ENCODE results near the gene PUSL1.

The PUSL1 gene

DNA sequence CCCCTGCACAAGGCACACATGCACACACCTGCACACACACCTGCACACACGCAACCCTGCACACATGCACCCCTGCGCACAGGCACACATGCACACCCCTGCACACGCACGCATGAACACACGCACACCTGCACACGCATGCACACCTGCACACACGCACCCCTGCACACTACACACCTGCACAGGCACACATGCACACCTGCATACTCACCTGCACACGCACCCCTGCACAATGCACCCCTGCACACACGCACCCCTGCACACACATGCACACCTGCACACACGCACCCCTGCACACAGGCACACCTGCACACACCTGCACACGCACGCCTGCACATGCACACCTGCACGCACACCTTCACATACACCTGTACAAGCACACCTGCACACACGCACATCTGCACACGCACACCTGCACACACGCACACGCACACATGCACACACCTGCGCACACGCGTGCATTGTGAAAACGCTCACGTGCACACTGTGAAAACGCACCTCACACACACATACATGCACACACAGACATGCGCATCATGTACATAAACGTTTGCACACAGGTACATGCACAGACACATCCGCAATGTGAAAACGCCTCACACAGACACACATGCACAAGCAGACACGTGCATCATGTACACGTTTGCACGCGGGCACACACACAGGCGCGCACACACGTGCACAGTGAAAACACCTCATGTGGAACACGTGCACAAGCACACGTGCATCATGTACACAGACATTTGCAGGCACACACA is 32.6 kb downstream of the PUSL1 start:
- no peak for DNase-seq

DNA sequence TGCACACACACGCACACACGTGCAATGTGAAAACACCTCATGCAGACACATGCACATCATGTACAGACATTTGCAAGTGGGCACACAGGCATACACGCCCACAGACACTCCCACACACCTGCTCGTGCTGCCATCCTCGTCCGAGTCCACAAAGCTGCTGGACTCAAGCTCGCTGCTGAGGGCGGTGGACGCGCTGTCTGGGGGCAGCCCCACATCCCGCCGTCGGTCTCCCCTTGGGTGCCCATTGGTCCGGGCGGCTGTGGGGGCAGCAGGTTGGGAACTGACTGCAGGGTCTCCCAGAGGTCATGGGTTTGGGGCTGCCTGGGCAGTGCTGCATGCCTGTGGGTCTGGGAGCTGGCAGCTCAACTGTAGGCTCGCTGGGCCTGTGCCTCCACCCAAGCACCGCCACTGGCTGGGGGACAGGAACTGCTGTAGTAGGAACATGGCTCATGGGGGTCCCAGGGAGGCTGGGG is 33.2 kb downstream of the PUSL1 start:
- DNase-seq = no peak

DNA sequence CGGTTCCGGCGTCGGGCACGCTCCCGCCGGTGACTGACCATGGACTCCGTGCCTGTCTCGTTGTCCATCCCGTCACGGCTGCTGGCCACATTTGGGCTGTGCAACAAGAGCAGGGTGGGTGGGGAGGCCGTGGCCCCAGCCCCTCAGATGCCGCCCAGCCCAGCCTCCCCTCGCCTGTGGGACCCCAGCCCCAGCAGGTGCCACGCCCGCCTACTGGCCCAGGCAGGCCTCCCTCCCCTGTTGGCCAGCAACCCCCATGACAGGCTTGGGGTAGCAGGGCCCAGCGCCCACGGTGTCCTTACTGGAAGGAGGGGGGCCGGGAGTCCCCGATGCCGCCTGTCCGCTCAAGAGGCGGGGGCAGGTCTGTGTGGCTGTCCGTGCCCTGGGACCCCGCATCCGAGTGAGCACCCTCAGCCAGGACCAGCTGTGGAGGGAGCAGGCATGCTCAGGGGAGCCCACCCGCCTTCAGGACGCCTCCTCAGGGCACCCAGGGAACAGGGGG is 33.7 kb downstream of the PUSL1 start:
- no peak for DNase-seq

DNA sequence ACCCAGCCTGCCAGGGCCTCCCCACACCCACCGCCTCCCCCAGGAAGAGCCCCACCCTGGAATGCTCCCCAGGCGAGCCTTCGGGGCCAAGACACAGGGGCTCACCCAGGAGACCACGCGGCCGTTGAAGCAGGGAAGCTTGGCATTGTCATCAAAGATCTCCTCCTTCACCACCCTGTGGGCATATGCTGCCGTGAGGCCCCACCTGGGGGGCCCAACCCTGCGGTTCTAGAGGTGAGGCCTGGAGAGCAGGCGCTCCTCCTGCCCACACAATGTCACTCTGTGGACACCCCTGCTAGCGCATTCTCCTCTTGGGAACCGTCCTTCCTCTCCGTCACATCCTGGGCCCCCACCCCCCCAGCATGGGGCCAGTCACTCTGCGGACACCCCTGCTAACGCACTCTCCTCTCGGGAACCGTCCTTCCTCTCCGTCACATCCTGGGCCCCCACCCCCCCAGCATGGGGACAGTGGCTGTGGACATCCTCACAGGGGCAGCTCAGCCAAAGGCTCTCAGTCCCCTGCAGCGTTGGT is 34.3 kb downstream of the PUSL1 start:
- DNase-seq = no peak

DNA sequence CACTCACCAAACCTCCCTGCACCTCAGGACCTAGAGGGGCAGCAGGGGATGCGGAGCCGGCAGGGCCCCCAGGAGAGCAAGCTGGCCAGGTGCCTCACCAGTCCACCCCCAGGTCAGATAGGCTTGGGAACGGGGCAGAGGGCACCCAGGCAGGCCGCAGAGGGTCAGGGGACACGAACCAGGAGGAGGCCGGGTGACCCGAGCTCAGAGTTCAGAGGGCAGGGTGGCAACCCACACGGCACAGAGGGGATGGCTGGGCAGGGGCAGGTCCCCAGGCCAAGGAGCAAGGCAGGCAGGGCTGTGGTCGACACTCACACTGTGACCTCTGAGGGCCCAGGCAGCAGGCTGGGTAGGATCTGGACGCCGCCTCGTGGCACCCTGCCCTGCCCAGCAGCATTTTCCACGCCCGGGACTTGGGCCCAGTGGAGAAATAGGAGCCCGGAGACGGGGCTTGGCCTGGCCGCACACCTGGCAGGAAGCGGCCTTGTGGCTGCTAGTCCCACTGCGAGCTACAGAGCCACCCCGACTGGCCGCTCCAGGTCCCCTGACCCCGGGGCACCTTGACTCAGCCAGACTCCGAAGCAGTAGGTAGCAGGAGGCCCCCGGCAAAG is 35.5 kb downstream of the PUSL1 start:
- DNase-seq = no peak

DNA sequence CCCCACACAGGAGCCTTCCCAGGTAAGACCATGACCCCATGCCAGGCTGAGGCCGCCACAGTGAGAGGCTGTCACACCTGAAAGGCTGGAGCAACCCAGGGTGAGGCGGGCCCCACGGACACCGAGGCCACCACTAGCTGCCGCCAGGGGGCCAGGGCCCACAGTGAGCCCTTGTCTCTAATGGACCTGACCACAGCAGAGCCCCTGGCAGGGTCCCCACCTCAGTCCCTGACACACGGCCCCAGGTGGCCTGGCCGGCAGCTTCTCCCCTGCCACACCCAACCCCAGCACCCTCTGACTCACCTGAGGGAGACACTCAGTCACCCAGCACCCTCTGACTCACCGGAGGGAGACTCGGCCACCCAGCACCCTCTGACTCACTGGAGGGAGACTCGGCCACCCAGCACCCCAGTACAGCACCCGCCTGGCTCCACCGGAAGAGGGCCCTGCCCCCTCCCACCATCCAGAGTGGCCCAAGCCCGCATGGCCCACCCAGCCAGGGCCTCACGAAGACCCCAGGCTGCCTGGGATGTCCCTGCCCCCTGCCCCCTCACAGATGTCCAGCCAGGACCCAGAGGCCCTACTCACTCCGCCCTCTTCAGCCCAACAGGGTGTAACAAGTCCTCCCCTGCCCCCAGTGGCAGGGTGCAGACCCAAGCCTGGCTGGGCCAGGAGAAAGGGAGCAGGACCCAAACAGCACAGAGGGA is 36.4 kb downstream of the PUSL1 start:
- DNase-seq = no peak

DNA sequence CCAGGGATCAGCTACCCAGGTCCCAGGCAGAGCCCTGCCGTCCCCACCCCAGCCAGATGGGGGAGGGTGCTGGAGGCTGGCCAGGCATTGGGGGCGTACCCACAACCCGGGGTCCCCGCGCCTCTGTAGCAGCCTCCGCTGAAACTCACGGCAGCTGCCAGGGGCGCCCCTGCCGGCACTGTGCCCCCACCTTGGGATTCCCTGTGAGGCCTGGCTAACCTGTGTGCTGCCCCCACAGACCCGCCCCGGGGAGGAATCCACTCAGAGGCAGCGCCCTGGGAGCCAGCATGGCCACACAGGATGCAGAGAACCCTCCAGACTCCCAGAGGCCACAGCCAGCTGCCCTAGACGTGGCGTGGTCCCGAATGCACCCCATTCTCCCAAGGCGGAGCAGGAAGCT is 37.0 kb downstream of the PUSL1 start:
- no peak for DNase-seq

DNA sequence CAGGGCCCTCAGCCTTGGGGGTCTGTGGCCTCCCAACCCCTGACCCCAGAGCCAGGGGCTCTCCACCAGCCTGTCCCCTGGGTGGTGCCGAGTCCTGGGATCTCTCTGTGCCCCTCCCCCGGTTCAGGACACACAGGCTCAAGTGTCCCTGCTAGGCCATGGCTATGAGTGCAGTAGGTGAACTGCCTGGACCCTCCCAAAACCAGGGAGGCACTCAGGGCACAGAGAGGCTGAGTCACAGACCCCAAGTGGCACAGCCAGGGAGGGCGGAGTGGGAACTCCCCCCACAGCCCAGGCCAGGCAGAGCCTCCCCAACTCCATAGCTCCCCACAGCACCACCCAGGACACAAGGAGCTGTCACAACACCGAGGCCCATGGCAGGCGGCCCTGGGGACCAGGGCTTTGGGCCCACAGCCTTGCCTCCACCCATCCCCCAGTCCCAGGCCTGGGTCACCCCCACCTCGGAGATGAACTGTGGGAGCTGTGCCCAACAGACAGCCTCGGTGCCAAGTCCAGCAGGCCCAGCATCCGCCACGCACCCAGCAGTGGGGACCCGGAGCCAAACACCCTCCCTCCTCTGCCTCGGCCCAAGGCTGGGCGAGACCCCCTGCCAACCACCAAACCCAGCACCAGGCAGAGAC is 37.6 kb downstream of the PUSL1 start:
- no peak for DNase-seq

DNA sequence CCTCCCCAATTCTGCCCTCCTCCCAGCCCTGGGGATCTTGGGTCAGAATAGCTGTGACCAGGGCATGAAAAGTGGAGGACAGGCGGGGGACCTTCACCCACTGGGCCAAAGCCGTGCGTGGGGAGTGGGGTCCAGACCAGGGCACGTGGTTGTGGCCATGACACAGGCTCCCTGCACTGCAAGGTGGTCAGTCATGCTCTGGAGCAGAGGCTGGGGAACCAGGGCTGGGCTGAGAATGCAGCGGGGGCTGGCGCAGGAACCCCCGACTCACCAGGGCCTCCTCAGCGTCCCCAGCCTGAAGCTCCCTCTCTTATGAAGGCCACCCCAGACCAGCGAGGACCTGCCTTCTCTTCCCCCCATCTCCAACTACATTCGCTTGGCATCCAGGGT is 38.1 kb downstream of the PUSL1 start:
- DNase-seq = no peak

DNA sequence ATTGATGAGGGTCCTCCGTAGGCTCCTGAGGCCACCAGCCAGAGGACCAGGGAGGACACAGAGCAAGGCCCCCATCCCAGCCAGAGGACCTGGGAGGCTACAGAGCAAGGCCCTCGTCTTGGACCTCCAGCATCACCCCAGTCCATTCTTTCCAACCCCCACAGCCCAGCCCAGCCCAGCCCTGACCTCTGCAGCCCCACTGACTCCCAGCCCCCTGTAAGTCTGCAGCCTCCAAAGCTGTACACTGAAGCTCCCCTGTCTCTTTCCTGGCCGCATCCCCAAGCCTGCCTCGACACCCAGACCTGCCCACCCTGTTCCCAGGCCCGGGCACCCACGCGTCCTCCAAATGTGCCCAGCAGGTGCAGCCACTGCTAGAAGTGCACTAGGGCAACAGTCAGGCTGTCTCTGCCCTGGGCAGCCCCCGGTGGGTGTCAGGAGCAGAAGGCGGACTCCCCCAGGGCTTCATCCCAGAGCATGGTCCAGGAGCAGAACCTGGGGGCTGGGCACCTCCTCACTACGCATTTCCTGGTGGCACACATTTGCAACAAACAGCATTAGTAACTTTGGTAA is 38.7 kb downstream of the PUSL1 start:
- no peak for DNase-seq

DNA sequence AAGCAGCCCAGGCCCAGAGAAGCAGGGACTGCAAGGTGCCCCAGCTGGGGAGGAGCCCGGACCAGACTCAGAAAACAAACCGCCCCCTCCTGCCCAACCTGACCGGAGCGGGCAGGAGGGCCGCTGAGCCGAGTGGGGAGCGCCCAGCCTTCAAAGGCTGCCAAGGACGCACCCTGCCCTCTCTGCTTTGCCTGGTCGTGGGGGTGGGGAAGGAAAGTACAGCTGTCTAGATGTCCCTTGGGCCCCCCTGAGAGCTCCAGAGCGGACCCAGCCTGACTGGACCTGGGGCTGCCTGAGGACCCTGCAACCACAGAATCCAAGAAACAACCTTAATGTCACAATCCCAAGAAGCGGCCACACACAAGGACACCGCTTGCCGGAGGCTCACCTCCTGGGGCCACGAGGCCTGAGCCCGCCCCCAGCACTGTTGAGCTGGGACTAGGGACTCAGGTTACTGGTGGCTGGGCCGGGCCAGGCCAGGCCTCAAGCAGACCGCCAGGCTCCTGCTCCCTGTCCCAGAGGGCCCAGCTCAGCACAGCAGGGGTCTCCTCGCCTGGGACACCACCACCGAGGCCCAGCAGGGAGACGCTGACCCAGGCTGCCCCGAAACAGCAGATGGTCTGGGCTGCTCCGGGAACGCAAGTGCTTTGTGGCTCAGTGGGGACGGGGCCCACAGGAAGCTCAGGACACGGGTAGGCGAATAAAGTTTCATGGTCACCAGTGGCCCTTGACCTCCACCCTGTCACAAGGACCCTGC is 39.4 kb downstream of the PUSL1 start:
- DNase-seq = no peak

DNA sequence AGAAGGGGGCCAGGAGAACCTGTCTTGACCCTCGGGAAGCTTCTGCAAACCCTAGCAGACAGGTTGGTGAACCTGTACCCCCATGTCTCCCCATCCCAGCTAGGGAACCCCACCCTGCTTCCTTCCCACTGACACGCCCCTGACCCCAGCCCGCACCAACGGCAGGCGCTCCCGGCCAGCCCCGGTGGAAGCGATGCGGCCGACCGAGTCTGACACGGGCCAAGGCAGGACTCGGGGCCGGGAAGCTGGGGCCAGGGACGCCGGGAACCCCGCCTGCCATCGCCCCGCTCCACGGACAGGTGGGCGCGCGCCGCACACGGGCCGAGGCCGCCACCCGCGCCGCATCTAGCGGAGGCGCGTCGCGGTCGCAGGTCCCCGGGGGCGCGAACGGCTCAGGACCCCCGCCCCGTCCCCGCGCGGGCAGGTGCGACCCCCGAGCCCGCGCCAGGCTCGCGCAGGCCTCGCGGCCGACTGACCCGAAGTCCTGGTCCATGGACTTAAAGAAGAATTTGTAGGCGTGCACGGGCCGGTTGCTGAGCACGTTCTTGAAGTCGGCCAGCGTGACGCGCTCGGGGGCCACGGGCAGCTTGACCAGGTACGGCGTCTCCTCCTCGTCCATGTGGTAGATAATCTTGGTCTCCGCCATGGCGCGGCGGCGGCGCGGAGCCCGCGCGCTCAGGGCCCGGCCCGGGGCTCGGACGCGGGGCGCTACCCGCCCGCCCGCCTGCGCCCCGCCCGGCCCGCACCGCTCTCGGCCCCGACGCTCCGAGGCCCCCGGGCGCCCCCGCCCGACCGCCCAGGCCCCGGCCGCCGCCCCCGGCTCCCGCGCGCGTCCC is 40.2 kb downstream of the PUSL1 start:
- no peak for DNase-seq

DNA sequence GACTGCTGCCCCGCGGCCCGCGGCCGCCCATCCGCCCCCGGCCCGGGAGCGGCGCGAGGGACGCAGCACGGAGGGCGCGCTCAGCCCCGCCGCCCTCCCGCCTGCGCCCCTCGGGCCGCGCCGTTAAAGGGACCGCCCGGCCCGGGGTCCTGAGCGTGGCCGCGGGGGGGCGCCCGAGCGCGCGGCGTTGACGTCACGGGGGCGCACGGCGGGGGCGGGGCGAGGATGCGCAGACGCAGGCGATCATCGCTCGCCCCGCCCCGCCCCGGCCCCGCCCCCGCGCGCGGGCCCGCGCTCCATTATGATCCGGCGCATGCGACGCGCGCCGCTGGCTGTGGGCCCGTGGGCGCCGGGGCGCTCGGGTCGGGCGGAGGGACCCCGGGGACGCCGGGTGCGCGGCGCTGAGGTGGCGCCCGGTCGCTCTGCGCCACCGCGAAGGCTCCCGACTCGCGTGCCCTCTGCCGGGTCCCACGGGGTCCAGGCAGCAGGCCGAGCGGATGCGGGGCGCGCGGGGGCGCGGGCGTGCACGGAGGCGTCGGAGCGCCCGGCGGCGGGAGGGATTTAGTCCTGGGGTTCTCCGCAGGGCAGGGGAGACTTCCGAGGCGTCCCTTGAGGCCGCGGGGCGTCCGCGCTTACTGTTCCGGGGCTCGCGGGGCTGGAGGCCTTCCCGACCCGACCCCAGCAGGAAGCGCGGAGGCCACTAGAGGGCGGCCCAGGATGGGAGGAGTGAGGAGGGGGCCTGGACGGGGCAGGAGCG is 41.0 kb downstream of the PUSL1 start, which contains the start of gene DVL1:
Gene DVL1 (minus strand): TSS at position 163 of the 757 bp plus-strand sequence. CDS start 353 bp downstream, outside the sequence.
- peak in 1 of 2 experiments; percentile 49 for DNase-seq

DNA sequence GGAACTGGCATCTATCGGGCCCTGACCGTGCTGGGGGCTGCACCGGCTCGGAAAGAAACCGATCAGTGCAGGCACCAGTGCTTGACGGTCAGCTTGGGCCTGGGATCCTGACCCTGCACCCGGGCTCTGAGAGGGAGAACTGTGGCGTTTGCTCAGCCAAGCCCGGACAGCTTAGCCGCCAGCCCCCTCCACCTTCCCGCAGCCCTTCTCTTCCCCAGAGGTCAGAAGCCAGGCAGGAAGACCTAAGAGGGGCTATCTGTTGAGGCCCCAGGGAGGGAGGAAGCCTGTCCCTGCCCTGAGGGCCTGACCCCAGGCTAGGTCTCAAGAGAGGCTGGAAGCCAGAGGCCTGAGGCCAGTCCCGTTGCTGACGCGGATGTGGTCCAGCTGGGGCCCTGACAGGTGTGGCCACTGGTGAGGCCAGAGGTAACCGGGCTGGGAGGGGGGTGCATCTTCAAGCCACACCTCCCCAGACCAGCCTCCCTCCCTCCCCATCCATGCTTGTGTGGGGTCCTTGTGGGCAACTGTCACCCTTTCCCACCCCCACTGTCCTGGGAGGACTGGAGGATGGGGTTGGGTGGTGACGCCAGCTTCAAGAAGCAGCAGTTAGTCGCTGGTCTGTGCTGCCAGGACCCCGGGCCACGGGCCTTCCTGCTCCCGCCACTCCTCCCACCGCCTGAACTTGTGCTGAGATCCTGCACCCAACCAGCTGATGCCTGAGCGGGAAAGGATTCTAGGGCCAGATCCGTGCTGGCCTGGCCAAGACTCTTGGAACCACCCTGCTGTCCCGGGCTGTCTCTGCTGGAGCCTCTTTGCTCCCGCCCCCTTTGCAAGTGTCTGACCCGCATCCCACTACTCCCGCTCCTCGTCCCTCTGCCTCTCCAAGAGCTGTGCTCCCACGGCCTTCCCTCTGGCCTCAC is 43.4 kb downstream of the PUSL1 start:
- DNase-seq = no peak

DNA sequence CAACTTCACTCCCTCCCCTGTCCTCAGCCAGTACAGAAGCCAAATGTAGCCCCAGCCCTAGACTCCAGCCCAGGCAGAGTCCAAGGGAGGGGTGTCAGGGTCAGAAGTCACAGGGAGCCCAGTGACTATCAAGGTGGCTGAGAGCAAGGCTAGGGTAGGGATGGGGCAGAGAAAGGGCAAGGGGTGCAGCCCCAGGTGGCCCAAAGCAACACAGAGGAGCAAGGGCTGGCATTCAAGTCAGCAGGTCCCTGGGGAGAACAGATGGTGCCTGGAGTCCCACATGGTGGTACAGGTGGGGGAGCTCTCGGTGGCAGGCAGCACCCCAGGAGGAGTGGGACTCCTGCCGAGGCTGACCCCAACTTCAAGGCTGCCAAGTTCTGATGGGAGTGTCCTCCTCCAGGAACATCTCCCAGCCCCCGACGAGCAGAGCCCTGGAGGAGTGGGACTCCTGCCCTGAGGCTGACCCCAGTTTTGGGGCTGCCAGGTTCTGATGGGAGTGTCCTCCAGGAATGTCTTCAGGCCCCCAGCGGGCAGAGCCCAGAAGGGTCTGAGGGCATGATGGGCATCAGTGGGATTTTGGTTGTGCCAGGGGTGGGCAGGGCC is 44.5 kb downstream of the PUSL1 start:
- DNase-seq = no peak

DNA sequence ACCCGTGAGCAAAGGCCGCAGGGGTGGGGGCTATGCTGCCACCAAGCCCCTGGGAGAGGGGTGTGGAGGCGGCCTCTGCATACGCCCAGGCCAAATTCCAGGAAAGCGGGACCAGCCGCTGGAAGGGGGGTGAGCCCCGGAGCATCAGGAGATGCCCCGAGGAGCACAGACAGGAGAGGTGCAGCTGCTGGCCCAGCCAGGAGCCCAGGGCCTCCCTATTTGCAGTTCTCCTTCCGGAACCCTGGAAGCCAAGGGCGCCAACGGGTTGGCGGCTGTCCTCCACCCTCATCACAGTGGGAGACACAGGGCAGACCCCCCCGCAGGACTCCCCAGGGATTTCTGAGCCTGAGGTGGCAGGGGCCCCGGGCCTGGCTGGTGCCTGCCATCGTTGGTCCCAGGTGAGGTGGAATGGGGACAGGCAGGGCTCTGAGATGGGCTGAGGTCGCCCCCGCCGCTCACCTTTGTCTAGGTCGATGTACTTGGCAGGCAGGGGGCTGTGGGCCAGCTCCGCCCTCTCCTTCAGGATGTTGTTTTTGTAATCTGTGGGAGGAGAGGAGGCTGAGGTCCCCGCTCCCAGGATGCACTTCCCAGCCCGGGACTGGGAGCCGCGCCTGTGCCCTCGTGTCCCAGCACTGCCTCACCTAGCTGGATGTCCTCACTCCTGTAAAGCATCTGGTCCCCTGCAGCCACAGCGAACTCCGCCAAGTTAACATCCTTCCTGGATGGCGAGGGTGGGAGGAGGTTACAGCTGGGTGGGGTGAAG is 45.2 kb downstream of the PUSL1 start:
- DNase-seq = no peak

Measured in NCI-H187 (cell line).